ENCODE measurements around the gene MYO1E. TPM values are rescaled to one million over a fixed set of nuclear protein-coding genes. Genes with fewer than 3 reads are reported as not detected.

MYO1E gene
- total and polyA plus RNA-seq, 2 of the 8 experiments (the other 6 are each of a cell fraction or from before 2014, with no cell fraction given), result 19.6 to 142 TPM

- TF ChIP-seq MAFK (IDR thresholded peaks at IDR 0.05; ENCODE audit: low read depth, low read length), result no peak
- no peak for TF ChIP-seq RFX5 (IDR thresholded peaks at IDR 0.05; ENCODE audit: borderline replicate concordance, low read depth, low read length)
- no peak for TF ChIP-seq RAD21 (IDR thresholded peaks at IDR 0.05 in 1 of 2, conservative IDR thresholded peaks at IDR 0.05 in 1 of 2; ENCODE audit: low read depth in 2 of 2, low read length in 2 of 2)
- no peak for TF ChIP-seq TEAD4 (IDR thresholded peaks at IDR 0.05; ENCODE audit: low read depth, low read length)
- TF ChIP-seq RXRA (IDR thresholded peaks at IDR 0.05; ENCODE audit: insufficient read depth, low read depth, low read length), result no peak
Measured at GRCh38 chr15:59339252-59339672, 33.4 kb downstream of the MYO1E start (continued).
